Gastroesophageal sphincter (tissue), 3 donors: Measurements from ENCODE around the gene ANKS1B.

ENCODE experiments used
- CTCF ChIP-seq, 4 experiments: fragments of 200-600 bp in 2 of 4; fragments of 450-650 bp in 2 of 4; sonication (generic) in 1 of 4; IDR thresholded peaks; one replicate each; pipeline ENCODE4 v1.5.1; 2017 to 2019; ENCODE audit warnings: antibody characterized with exemption in 4 of 4, mild to moderate bottlenecking in 2 of 4, moderate library complexity in 2 of 4
- POLR2A ChIP-seq, 2 donors: fragments of 450-650 bp; IDR thresholded peaks; one replicate each; pipeline ENCODE4 v1.6.1; 2017; ENCODE audit warnings: antibody characterized with exemption in 2 of 2, mild to moderate bottlenecking in 2 of 2, moderate library complexity in 1 of 2
- POLR2AphosphoS5 ChIP-seq: sonication (generic); formaldehyde crosslinking; IDR thresholded peaks from one replicate; pipeline ENCODE4 v1.6.1; 2017; ENCODE audit warnings: antibody characterized with exemption

GRCh38 chr12:99054601-99055128 lies 930.1 kb downstream of the ANKS1B start:
- TF ChIP-seq CTCF (IDR thresholded peaks at IDR 0.05): no peak
- no peak for TF ChIP-seq POLR2AphosphoS5
- TF ChIP-seq POLR2A (IDR thresholded peaks at IDR 0.05): no peak
